GM19025 (cell line): ENCODE data around the gene GFRA4.

Experiments used
- ATAC-seq: cut with Tn5 transposase; IDR thresholded peaks from one replicate; pipeline ENCODE4 v1.9.1; 2021; ENCODE audit warnings: mild to moderate bottlenecking, low read depth, moderate library complexity; ENCODE audit not compliant: unreplicated experiment

The GFRA4 gene

GRCh38 chr20:3658019-3658715 lies 5.0 kb downstream of the GFRA4 start:
- ATAC-seq = no peak

GRCh38 chr20:3655131-3655405 lies 8.1 kb downstream of the GFRA4 start:
- ATAC-seq = no peak

GRCh38 chr20:3654326-3655130 lies 8.7 kb downstream of the GFRA4 start:
- no peak for ATAC-seq

GRCh38 chr20:3653921-3654320 lies 9.3 kb downstream of the GFRA4 start:
- ATAC-seq = no peak

- ATAC-seq = no peak
These were observed 10.3 kb downstream of the GFRA4 start for GRCh38 chr20:3652676-3653596.

GRCh38 chr20:3652221-3652620 lies 11.0 kb downstream of the GFRA4 start:
- no peak for ATAC-seq

GRCh38 chr20:3651204-3651962 lies 11.8 kb downstream of the GFRA4 start:
- ATAC-seq = no peak

GRCh38 chr20:3648951-3649350 lies 14.2 kb downstream of the GFRA4 start:
- ATAC-seq = no peak

GRCh38 chr20:3647473-3647872 lies 15.7 kb downstream of the GFRA4 start:
- no peak for ATAC-seq

GRCh38 chr20:3646651-3647050 lies 16.5 kb downstream of the GFRA4 start:
- ATAC-seq = no peak

GRCh38 chr20:3646067-3646440 lies 17.1 kb downstream of the GFRA4 start:
- no peak for ATAC-seq

- ATAC-seq = no peak
These were observed 17.7 kb downstream of the GFRA4 start for GRCh38 chr20:3645309-3646066.

- no peak for ATAC-seq
These were observed 22.9 kb downstream of the GFRA4 start for GRCh38 chr20:3640259-3640658.

GRCh38 chr20:3635346-3635745 lies 27.9 kb downstream of the GFRA4 start:
- ATAC-seq = no peak

GRCh38 chr20:3633913-3634478 lies 29.2 kb downstream of the GFRA4 start:
- no peak for ATAC-seq

- no peak for ATAC-seq
These were observed 30.7 kb downstream of the GFRA4 start for GRCh38 chr20:3632311-3633004.

GRCh38 chr20:3631534-3631933 lies 31.7 kb downstream of the GFRA4 start:
- no peak for ATAC-seq

- no peak for ATAC-seq
These were observed 32.8 kb downstream of the GFRA4 start for GRCh38 chr20:3630429-3630828.

- ATAC-seq = no peak
These were observed 33.3 kb downstream of the GFRA4 start for GRCh38 chr20:3629893-3630292.
